OCI-LY1 (cell line): ENCODE data around the gene DDX17.

Source experiments
- H2AFZ ChIP-seq: fragments of 200-600 bp; sonication (generic), shearing (Covaris generic); 2 replicates; pipeline ENCODE4 v1.6.0; 2014; ENCODE audit warnings: antibody characterized with exemption, mild to moderate bottlenecking, low read length
- H3F3A ChIP-seq: fragments of 200-600 bp; sonication (generic), shearing (Covaris generic); 2 replicates; pipeline ENCODE4 v1.6.0; 2014; ENCODE audit warnings: mild to moderate bottlenecking, antibody characterized with exemption, low read length, moderate library complexity; ENCODE audit not compliant: insufficient read depth
- H3K27ac ChIP-seq: fragments of 200-600 bp; sonication (generic); 2 replicates; pipeline ENCODE4 v1.5.1; 2014; ENCODE audit warnings: low read length, mixed run types, mild to moderate bottlenecking, low read depth; ENCODE audit not compliant: poor library complexity, severe bottlenecking
- H3K27me3 ChIP-seq: fragments of 200-600 bp; sonication (generic); 2 replicates; pipeline ENCODE4 v1.6.0; 2014; ENCODE audit warnings: antibody characterized with exemption, mild to moderate bottlenecking, low read length, moderate library complexity; ENCODE audit not compliant: insufficient read depth
- H3K36me3 ChIP-seq: fragments of 200-600 bp; sonication (generic); 2 replicates; pipeline ENCODE4 v1.6.1; 2014; ENCODE audit warnings: mild to moderate bottlenecking, antibody characterized with exemption, low read length, moderate library complexity, mixed read lengths; ENCODE audit not compliant: insufficient read depth
- H3K4me1 ChIP-seq: fragments of 200-600 bp; sonication (generic); 2 replicates; pipeline ENCODE4 v1.5.1; 2014; ENCODE audit warnings: mild to moderate bottlenecking, low read length, moderate library complexity; ENCODE audit not compliant: insufficient read depth, severe bottlenecking
- H3K4me2 ChIP-seq: fragments of 200-600 bp; sonication (generic), shearing (Covaris generic); 2 replicates; pipeline ENCODE4 v1.6.1; 2014; ENCODE audit warnings: low read length
- H3K4me3 ChIP-seq: fragments of 200-600 bp; sonication (generic); 2 replicates; pipeline ENCODE4 v1.5.1; 2014; ENCODE audit warnings: low read length, low read depth, mild to moderate bottlenecking, mixed read lengths; ENCODE audit not compliant: poor library complexity, severe bottlenecking
- H3K79me2 ChIP-seq: fragments of 200-600 bp; shearing (Covaris generic); 2 replicates; pipeline ENCODE4 v1.6.1; 2016; ENCODE audit warnings: mixed run types, low read length, mixed read lengths; ENCODE audit not compliant: insufficient read depth
- H3K9ac ChIP-seq: fragments of 200-600 bp; sonication (generic), shearing (Covaris generic); 2 replicates; pipeline ENCODE4 v1.6.1; 2014; ENCODE audit warnings: mild to moderate bottlenecking, low read length, mixed read lengths
- H3K9me2 ChIP-seq: fragments of 200-600 bp; sonication (generic), shearing (Covaris generic); 2 replicates; pipeline ENCODE4 v1.6.1; 2014; ENCODE audit warnings: low read depth, mild to moderate bottlenecking, low read length, mixed read lengths
- H3K9me3 ChIP-seq: fragments of 200-600 bp; shearing (Covaris generic); 2 replicates; pipeline ENCODE4 v1.6.1; 2014; ENCODE audit warnings: low read length, mixed read lengths
- H4K20me1 ChIP-seq: fragments of 200-600 bp; sonication (generic), shearing (Covaris generic); 2 replicates; pipeline ENCODE4 v1.6.0; 2016; ENCODE audit warnings: mild to moderate bottlenecking, low read length; ENCODE audit not compliant: insufficient read depth
- EZH2 ChIP-seq: fragments of 200-600 bp; sonication (generic), shearing (Covaris generic); IDR thresholded peaks from 2 replicates; pipeline ENCODE4 v1.8.0; 2017; ENCODE audit warnings: borderline replicate concordance, mixed run types, mild to moderate bottlenecking, antibody characterized with exemption, low read length, moderate library complexity, mixed read lengths
- TF ChIP-seq, protein P1 (sequence below): fragments of 200-600 bp; sonication (generic), shearing (Covaris generic); IDR thresholded peaks from 2 replicates; pipeline ENCODE4 v1.5.1; 2017; ENCODE audit warnings: mild to moderate bottlenecking, antibody characterized with exemption, low read length, moderate library complexity, mixed read lengths

The DDX17 gene

DNA sequence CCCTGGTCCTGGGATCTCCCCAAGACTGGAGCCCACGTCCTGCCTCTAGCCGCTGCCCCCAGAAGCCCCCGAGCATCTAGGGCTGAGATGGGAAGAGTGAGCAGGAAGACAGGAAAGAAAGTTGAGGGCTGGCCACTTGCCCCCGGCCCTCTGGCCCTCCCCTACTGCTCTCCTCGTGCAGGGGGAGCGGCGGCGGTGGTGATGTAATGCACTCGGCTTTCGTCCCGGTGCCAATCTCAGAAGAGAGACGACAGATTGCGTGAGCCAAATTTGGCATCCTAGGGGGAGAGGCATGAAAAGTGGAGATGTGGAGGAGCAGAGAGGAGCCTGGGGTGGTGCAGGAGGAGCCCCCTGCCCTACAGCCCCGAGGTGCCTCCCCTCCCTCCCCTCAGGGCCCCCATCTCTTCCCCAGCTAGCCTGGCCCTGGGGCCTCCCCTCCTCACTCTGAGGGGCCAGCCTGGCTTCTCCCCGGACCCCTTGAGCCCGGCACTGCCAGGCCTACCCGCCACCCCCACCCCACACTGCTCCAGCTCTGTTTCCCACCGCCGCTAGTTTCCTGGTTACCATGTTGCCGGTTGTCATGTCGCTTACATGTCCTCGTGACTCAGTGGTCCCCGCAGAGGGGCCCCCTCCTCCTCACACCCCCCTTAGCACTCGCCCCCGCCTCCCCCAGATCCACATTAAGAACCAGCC is 53.6 kb downstream of the DDX17 start:
- H2AFZ ChIP-seq, result no peak overlapping the region
- H3F3A ChIP-seq, result no peaks in the 10 kb centered on the region
- H3K27ac ChIP-seq, result no peak overlapping the region
- H3K9ac ChIP-seq, result no peak overlapping the region
- no peak overlapping the region for H3K4me2 ChIP-seq
- H3K79me2 ChIP-seq, result no peaks in the 10 kb centered on the region
- H3K9me3 ChIP-seq, result no peaks in the 10 kb centered on the region
- no peaks in the 10 kb centered on the region for H3K36me3 ChIP-seq
- no peaks in the 10 kb centered on the region for H3K4me1 ChIP-seq
- H3K9me2 ChIP-seq, result no peaks in the 10 kb centered on the region
- H3K27me3 ChIP-seq, result peaks cover 9% of the 10 kb centered on the region
- no peak overlapping the region for H3K4me3 ChIP-seq
- H4K20me1 ChIP-seq, result no peaks in the 10 kb centered on the region
- TF ChIP-seq EZH2, result no peak
- TF ChIP-seq, protein P1, sequence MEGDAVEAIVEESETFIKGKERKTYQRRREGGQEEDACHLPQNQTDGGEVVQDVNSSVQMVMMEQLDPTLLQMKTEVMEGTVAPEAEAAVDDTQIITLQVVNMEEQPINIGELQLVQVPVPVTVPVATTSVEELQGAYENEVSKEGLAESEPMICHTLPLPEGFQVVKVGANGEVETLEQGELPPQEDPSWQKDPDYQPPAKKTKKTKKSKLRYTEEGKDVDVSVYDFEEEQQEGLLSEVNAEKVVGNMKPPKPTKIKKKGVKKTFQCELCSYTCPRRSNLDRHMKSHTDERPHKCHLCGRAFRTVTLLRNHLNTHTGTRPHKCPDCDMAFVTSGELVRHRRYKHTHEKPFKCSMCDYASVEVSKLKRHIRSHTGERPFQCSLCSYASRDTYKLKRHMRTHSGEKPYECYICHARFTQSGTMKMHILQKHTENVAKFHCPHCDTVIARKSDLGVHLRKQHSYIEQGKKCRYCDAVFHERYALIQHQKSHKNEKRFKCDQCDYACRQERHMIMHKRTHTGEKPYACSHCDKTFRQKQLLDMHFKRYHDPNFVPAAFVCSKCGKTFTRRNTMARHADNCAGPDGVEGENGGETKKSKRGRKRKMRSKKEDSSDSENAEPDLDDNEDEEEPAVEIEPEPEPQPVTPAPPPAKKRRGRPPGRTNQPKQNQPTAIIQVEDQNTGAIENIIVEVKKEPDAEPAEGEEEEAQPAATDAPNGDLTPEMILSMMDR, result no peak

DNA sequence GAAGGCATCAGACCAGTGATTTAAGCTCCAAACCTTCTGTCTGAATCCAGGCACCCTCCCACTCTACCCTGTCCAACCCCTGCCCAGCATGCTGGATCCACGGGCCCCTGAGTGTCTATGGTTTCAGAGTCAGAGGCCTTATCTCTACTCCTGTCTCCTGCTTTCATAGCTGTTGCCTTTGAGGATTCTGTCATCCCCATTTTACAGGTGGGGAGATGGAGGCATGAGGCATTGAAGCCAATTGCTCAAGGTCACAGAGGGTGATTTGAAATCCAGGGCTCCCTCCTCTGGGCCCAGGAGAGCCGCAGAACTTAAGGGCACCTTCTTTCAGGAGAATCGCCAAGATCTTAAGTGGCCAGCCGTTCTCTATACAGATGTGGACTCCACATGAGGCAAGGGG is 54.2 kb downstream of the DDX17 start:
- Histone ChIP-seq H2AFZ (no peak overlapping the region), H3K27me3 (peaks cover 12% of the 10 kb centered on the region), H3K36me3 (no peaks in the 10 kb centered on the region), H3K9ac (no peak overlapping the region), H3K4me1 (no peaks in the 10 kb centered on the region), H3K4me3 (no peak overlapping the region), H3K4me2 (no peak overlapping the region), H3K9me2 (no peaks in the 10 kb centered on the region), H4K20me1 (no peaks in the 10 kb centered on the region), H3K27ac (no peak overlapping the region), H3K9me3 (no peaks in the 10 kb centered on the region), H3K79me2 (no peaks in the 10 kb centered on the region), H3F3A (no peaks in the 10 kb centered on the region)
- TF ChIP-seq EZH2, result no peak
- TF ChIP-seq, protein P1, result no peak

DNA sequence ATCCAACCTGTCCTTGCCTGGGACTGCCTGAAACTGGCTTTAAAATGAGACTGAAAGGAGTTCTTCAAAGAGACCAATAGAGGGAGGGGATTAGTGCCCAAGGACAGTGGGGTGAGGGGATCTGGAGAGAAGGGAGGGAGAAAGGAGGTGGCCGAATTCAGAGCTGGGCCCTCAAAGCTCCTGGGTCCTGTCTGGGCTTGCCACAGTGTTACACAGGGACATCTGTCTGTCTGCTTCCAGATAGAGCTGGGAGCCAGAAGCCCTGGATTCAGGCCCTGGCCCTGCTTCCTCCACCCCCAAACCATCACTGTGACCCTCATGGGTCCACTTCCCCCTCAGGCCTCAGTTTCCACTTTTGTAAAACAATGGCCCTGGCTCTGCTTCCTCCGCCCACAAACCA is 54.7 kb downstream of the DDX17 start:
- Histone ChIP-seq H3K4me1 (no peaks in the 10 kb centered on the region), H3K9me3 (no peaks in the 10 kb centered on the region), H3K4me3 (no peak overlapping the region), H3F3A (no peaks in the 10 kb centered on the region), H3K27me3 (peaks cover 14% of the 10 kb centered on the region), H3K79me2 (no peaks in the 10 kb centered on the region), H3K4me2 (no peak overlapping the region), H3K36me3 (no peaks in the 10 kb centered on the region), H4K20me1 (no peaks in the 10 kb centered on the region), H3K9ac (no peak overlapping the region), H3K27ac (no peak overlapping the region), H2AFZ (no peak overlapping the region), H3K9me2 (no peaks in the 10 kb centered on the region)
- TF ChIP-seq, protein P1, result no peak
- TF ChIP-seq EZH2, result no peak
